Stimulated activated CD4-positive, alpha-beta T cell treated with anti-CD3 and anti-CD28 coated beads, Interleukin-1b, Interleukin-23, amount 100 ng/mL, for 1 hour (primary cell): ENCODE measurements around the gene DFFA.

Experiments used
- DNase-seq, 2 donors: peaks; one replicate each; pipeline ENCODE4 v3.0.0-alpha.2; 2020; ENCODE audit warnings: low read depth in 2 of 2

The DFFA gene

GRCh38 chr1:10472220-10473144, at the start of gene DFFA:
TSS of gene DFFA (minus strand) at chr1:10472529. CDS start at chr1:10472458, 71 bp downstream.
- DNase-seq, result peak; percentile 64 to 68

GRCh38 chr1:10521537-10522157, 49.3 kb upstream of the DFFA start:
- DNase-seq, result no peak

GRCh38 chr1:10520952-10521351, 48.6 kb upstream of the DFFA start:
- DNase-seq, result no peak

GRCh38 chr1:10520497-10520896, 48.2 kb upstream of the DFFA start:
- no peak for DNase-seq

- no peak for DNase-seq
These were observed 46.7 kb upstream of the DFFA start for GRCh38 chr1:10519016-10519417.

- DNase-seq, result no peak
These were observed 45.3 kb upstream of the DFFA start for GRCh38 chr1:10517677-10517982.

- no peak for DNase-seq
These were observed 44.8 kb upstream of the DFFA start for GRCh38 chr1:10516925-10517676.

GRCh38 chr1:10515976-10516750, 43.8 kb upstream of the DFFA start:
- DNase-seq, result no peak

- DNase-seq, result no peak
These were observed 43.1 kb upstream of the DFFA start for GRCh38 chr1:10515301-10515975.

GRCh38 chr1:10514490-10515235, 42.3 kb upstream of the DFFA start:
- no peak for DNase-seq

GRCh38 chr1:10513199-10513598, 40.9 kb upstream of the DFFA start:
- no peak for DNase-seq

- no peak for DNase-seq
These were observed 39.2 kb upstream of the DFFA start for GRCh38 chr1:10511494-10511885.

GRCh38 chr1:10510520-10511493, 38.5 kb upstream of the DFFA start:
- peak; percentile 37 to 52 for DNase-seq

GRCh38 chr1:10509809-10510509, 37.6 kb upstream of the DFFA start:
- DNase-seq, result no peak

- DNase-seq, result no peak
These were observed 36.2 kb upstream of the DFFA start for GRCh38 chr1:10508511-10508951.

- peak in 1 of 2 donors; percentile 21 for DNase-seq
These were observed 35.0 kb upstream of the DFFA start for GRCh38 chr1:10507111-10507879.

- DNase-seq, result no peak
These were observed 34.3 kb upstream of the DFFA start for GRCh38 chr1:10506677-10507047.
